ENCODE results near the gene WASF3.

DNA sequence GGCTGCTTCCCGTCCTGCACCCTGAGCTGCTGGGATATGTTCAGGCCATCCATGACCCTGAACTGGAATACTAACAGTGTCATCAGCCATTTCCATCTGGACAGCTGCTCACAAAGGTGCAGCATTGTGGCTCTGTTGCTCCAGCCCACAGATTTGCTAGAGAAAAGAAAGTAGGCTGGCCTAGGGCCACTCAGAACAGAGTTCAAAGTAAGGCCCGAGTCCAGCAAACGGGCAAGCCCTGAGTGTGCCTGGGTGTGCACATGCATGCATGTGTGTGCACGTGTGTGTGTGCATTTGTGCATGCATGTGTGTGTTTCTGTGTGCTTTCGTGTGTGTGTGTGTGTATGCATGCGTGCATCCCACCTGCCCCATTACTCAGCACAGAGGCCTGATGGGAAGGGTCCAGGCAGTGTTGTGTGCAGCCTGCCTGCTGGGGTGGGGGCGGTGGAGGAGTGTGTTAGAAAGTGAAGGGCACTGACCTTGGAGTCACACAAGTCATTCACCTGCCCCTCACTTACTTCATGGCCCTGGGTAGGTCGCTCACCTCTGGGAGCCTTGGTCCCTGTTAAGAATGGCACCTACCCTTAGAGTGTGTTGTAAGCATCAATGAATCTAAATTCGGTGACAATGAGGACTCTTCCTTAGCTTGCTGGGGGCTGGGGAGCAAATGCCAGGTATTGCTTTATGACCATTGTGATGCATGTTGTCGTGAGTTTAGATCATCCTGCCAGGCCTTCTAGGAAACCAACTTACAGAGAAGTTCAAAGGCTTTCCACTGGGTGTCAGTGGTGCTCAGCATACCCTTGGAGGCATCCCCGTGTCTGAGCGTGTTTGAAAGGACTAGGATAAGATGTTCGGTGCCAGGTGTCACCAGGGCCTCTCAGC lies 149.9 kb downstream of the WASF3 start:
- TF ChIP-seq, protein P1, sequence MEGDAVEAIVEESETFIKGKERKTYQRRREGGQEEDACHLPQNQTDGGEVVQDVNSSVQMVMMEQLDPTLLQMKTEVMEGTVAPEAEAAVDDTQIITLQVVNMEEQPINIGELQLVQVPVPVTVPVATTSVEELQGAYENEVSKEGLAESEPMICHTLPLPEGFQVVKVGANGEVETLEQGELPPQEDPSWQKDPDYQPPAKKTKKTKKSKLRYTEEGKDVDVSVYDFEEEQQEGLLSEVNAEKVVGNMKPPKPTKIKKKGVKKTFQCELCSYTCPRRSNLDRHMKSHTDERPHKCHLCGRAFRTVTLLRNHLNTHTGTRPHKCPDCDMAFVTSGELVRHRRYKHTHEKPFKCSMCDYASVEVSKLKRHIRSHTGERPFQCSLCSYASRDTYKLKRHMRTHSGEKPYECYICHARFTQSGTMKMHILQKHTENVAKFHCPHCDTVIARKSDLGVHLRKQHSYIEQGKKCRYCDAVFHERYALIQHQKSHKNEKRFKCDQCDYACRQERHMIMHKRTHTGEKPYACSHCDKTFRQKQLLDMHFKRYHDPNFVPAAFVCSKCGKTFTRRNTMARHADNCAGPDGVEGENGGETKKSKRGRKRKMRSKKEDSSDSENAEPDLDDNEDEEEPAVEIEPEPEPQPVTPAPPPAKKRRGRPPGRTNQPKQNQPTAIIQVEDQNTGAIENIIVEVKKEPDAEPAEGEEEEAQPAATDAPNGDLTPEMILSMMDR (conservative IDR thresholded peaks at IDR 0.05), result peak; percentile 63
- TF ChIP-seq EZH2 (IDR thresholded peaks at IDR 0.05; ENCODE audit: low read depth), result no peak
